ENCODE results near the gene SSC5D. TPM values are rescaled to one million over a fixed set of nuclear protein-coding genes. Genes with fewer than 3 reads are reported as not detected.

The SSC5D gene
- total and polyA plus RNA-seq, 10 of the 15 experiments (the other 5 are each of a cell fraction or from before 2014, with no cell fraction given): 0.03 to 0.13 (median 0.05) TPM; not detected in 4

GRCh38 chr19:55471266-55471665 lies 17.0 kb upstream of the SSC5D start:
- intact Hi-C loops (cut with micrococcal nuclease; ENCODE audit: unreplicated experiment): no loop called here

More at GRCh38 chr19:55471266-55471665, 17.0 kb upstream of the SSC5D start:
- DNase-seq (ENCODE audit: low read depth, low spot score) (no peak), ATAC-seq (no peak), FAIRE-seq (no peak)
- WGBS (ENCODE audit: insufficient coverage, insufficient replicate concordance, low lambda C conversion rate, missing lambda C conversion rate): 65% methylated on average over 13 of the region's 13 CpGs
- ChIA-PET CTCF (interaction anchor here (1.5 to 1.6 kb wide), 2 partner anchors 33 to 160 kb away, joined by 3 to 12 read pairs; no protein-coding TSS in a partner anchor), SMC1A (ENCODE audit: uncharacterized antibody, unreplicated experiment) (interaction anchor here (0.8 to 1.0 kb wide), 2 partner anchors 32 to 161 kb away, joined by 3 to 4 read pairs; no protein-coding TSS in a partner anchor), RAD21 (ENCODE audit: unreplicated experiment) (interaction anchor here (1.2 kb wide), 1 partner anchor 33 kb away, joined by 6 read pairs; no protein-coding TSS in a partner anchor), POLR2A (no interaction called here)
- no peaks in the 10 kb centered on the region for H3K9me3 ChIP-seq (replicated peaks; ENCODE audit: control insufficient read depth, insufficient read depth, low read length)
- no peak overlapping the region for H3K9ac ChIP-seq (ENCODE audit: control insufficient read depth, insufficient read depth, low read length)
- no peaks in the 10 kb centered on the region for H3K36me3 ChIP-seq (ENCODE audit: control insufficient read depth in 2 of 2, insufficient read depth in 2 of 2, low read length in 1 of 2)
- BruUV-seq (replicated peaks): no TSS peak
- in situ Hi-C loops (cut with MboI): no loop called here
- H3K4me3 ChIP-seq: no peak overlapping the region
- H4K20me1 ChIP-seq (ENCODE audit: control insufficient read depth, insufficient read depth): no peaks in the 10 kb centered on the region
- no peak for TF ChIP-seq IRF5 (IDR thresholded peaks at IDR 0.05; ENCODE audit: borderline replicate concordance)
- no peak for TF ChIP-seq NFXL1 (IDR thresholded peaks at IDR 0.05; ENCODE audit: borderline replicate concordance)
- no peak for TF ChIP-seq SUPT20H (IDR thresholded peaks at IDR 0.05; ENCODE audit: borderline replicate concordance, control insufficient read depth, low read depth, low read length)
- TF ChIP-seq CREM (IDR thresholded peaks at IDR 0.05; ENCODE audit: low read depth): no peak
- TF ChIP-seq IRF4 (IDR thresholded peaks at IDR 0.05; ENCODE audit: low read depth, low read length): no peak
- TF ChIP-seq CEBPB (IDR thresholded peaks at IDR 0.05; ENCODE audit: borderline replicate concordance in 1 of 2, low read depth in 2 of 2, low read length in 2 of 2): no peak
- TF ChIP-seq TCF7 (IDR thresholded peaks at IDR 0.05; ENCODE audit: borderline replicate concordance): no peak
- no peak for TF ChIP-seq CHD4 (IDR thresholded peaks at IDR 0.05)
- TF ChIP-seq USF1 (IDR thresholded peaks at IDR 0.05; ENCODE audit: borderline replicate concordance, extremely low read length, insufficient read depth, low read depth, low read length): no peak
- no peak overlapping the region for H2AFZ ChIP-seq (ENCODE audit: control insufficient read depth, low read depth, low read length)
- no peak overlapping the region for H3K27ac ChIP-seq (ENCODE audit: control insufficient read depth, insufficient read depth)
- no peak overlapping the region for H3K4me2 ChIP-seq (ENCODE audit: control insufficient read depth, insufficient read depth)
- H3K27me3 ChIP-seq (replicated peaks in 1 of 2; ENCODE audit: control insufficient read depth in 2 of 2, insufficient read depth in 2 of 2, low read length in 1 of 2): no peaks in the 10 kb centered on the region
- no peaks in the 10 kb centered on the region for H3K79me2 ChIP-seq (ENCODE audit: control insufficient read depth, insufficient read depth, low read length)
- peaks cover 4% of the 10 kb centered on the region; the same call in 1 of the 2 replicates for H3K4me1 ChIP-seq (ENCODE audit: control insufficient read depth, insufficient read depth, low read length)

Data from GM12878 (cell line).